Gastroesophageal sphincter (tissue), 3 donors: Measurements from ENCODE around the gene STAT6.

ENCODE experiments used
- CTCF ChIP-seq, 4 experiments: fragments of 200-600 bp in 2 of 4; fragments of 450-650 bp in 2 of 4; sonication (generic) in 1 of 4; IDR thresholded peaks; one replicate each; pipeline ENCODE4 v1.5.1; 2017 to 2019; ENCODE audit warnings: antibody characterized with exemption in 4 of 4, mild to moderate bottlenecking in 2 of 4, moderate library complexity in 2 of 4
- EP300 ChIP-seq: sonication (generic); formaldehyde crosslinking; IDR thresholded peaks from one replicate; pipeline ENCODE4 v1.6.1; 2017; ENCODE audit warnings: antibody characterized with exemption, mild to moderate bottlenecking
- POLR2A ChIP-seq, 2 donors: fragments of 450-650 bp; IDR thresholded peaks; one replicate each; pipeline ENCODE4 v1.6.1; 2017; ENCODE audit warnings: antibody characterized with exemption in 2 of 2, mild to moderate bottlenecking in 2 of 2, moderate library complexity in 1 of 2
- POLR2AphosphoS5 ChIP-seq: sonication (generic); formaldehyde crosslinking; IDR thresholded peaks from one replicate; pipeline ENCODE4 v1.6.1; 2017; ENCODE audit warnings: antibody characterized with exemption

- no peak for TF ChIP-seq CTCF (IDR thresholded peaks at IDR 0.05)
- no peak for TF ChIP-seq POLR2A (IDR thresholded peaks at IDR 0.05)
- TF ChIP-seq EP300, result no peak
- TF ChIP-seq POLR2AphosphoS5, result no peak
Measured at GRCh38 chr12:57158665-57159064, 47.5 kb upstream of the STAT6 start.
